Lower lobe of right lung (tissue), 2 donors: ENCODE results near the gene SH2D1B. TPM values are rescaled to one million over a fixed set of nuclear protein-coding genes. Genes with fewer than 3 reads are reported as not detected.

Experiments
- ATAC-seq, 2 donors: fragments of 200-7000 bp; cut with Tn5 transposase; one replicate each; pipeline ENCODE4 v1.9.1; 2020 to 2022; ENCODE audit warnings: mild to moderate bottlenecking in 2 of 2, moderate library complexity in 2 of 2
- DNase-seq: peaks from one replicate; pipeline ENCODE4 v3.0.0-alpha.2; 2020
- H3K27ac ChIP-seq: fragments of 200-600 bp; one replicate; pipeline ENCODE4 v1.8.0; 2022
- H3K27me3 ChIP-seq: fragments of 200-600 bp; one replicate; pipeline ENCODE4 v1.8.0; 2022; ENCODE audit warnings: low read depth
- H3K36me3 ChIP-seq: fragments of 200-600 bp; one replicate; pipeline ENCODE4 v1.8.0; 2022; ENCODE audit warnings: mild to moderate bottlenecking
- H3K4me1 ChIP-seq: fragments of 200-600 bp; one replicate; pipeline ENCODE4 v1.8.0; 2022
- H3K4me3 ChIP-seq: fragments of 200-600 bp; one replicate; pipeline ENCODE4 v1.8.0; 2022; ENCODE audit warnings: mild to moderate bottlenecking
- H3K9me3 ChIP-seq: fragments of 200-600 bp; one replicate; pipeline ENCODE4 v1.8.0; 2022
- CTCF ChIP-seq: fragments of 200-600 bp; IDR thresholded peaks from one replicate; pipeline ENCODE4 v1.8.0; 2022; ENCODE audit warnings: antibody characterized with exemption, mild to moderate bottlenecking
- intact Hi-C: fragments of 100-400 bp; cut with DNase I; formaldehyde crosslinking; loops from one replicate; pipeline ENCODE4 v1.11.0; 2022
- total RNA-seq: library from RNA; stranded (reverse); fragmentation: NEBNext Ultra II Directional; extraction: Animal tissue kit (Norgen Biotek cat#: 25700); gene quantifications from one replicate; pipeline ENCODE4 v1.2.1, GENCODE V29; 2021
- donor health status: DM: no; HTN: yes; CAD: no; lungs with severe emphysema.

The SH2D1B gene
- total RNA-seq, 1 donor from 2014 or later: 1.9 TPM

- no peak for DNase-seq
- Histone ChIP-seq H3K36me3 (no peaks in the 10 kb centered on the region), H3K4me1 (no peaks in the 10 kb centered on the region), H3K27ac (no peak overlapping the region), H3K9me3 (no peaks in the 10 kb centered on the region), H3K27me3 (no peaks in the 10 kb centered on the region), H3K4me3 (no peak overlapping the region)
- intact Hi-C loops: no loop called here
- no peak for TF ChIP-seq CTCF
- ATAC-seq: no peak
Measured at GRCh38 chr1:162347281-162347680, 64.7 kb downstream of the SH2D1B start.

Other genes with a start within 250 kb of the SH2D1B start
- gene SPATA46, start 35.3 kb downstream of the SH2D1B start, total RNA-seq: not detected
- 6.3 TPM for gene C1orf226, start 30.4 kb downstream of the SH2D1B start, total RNA-seq
- gene UHMK1, start 85.7 kb upstream of the SH2D1B start, total RNA-seq: 56.4 TPM
- 29.4 TPM for gene UAP1, start 149.6 kb upstream of the SH2D1B start, total RNA-seq
- gene DDR2, start 220.3 kb upstream of the SH2D1B start, total RNA-seq: 47.0 TPM